HL-60 (cell line): ENCODE measurements around the gene NEURL1.

Experiments used
- DNase-seq, 2 experiments: peaks; one replicate each; pipeline ENCODE4 v3.0.0-alpha.2; 2010 to 2020; ENCODE audit warnings: low read depth in 1 of 2, low spot score in 1 of 2
- H3K27ac ChIP-seq: fragments of 250-450 bp; sonication (Bioruptor Pico); replicated peaks from 2 replicates; pipeline ENCODE4 v1.5.1; 2020; ENCODE audit warnings: mild to moderate bottlenecking, moderate library complexity
- H3K27me3 ChIP-seq: fragments of 250-450 bp; sonication (Bioruptor Pico); 2 replicates; pipeline ENCODE4 v1.5.1; 2021; ENCODE audit warnings: mild to moderate bottlenecking, moderate library complexity; ENCODE audit not compliant: insufficient read depth, poor library complexity, severe bottlenecking
- H3K4me3 ChIP-seq: replicated peaks from 2 replicates; pipeline ENCODE4 v1.5.1; 2011; ENCODE audit warnings: mild to moderate bottlenecking, control low read depth, low read length; ENCODE audit not compliant: insufficient read depth
- CTCF ChIP-seq: IDR thresholded peaks from one replicate; pipeline ENCODE4 v1.5.1; 2011; ENCODE audit warnings: low read length, control low read depth, inconsistent platforms; ENCODE audit not compliant: insufficient read depth
- GABPA ChIP-seq: IDR thresholded peaks from 2 replicates; pipeline ENCODE4 v1.6.1; 2012; ENCODE audit warnings: low read depth
- POLR2AphosphoS5 ChIP-seq: IDR thresholded peaks from 2 replicates; pipeline ENCODE4 v1.6.1; 2012; ENCODE audit warnings: low read depth
- REST ChIP-seq: IDR thresholded peaks from 2 replicates; pipeline ENCODE4 v1.6.1; 2012; ENCODE audit warnings: low read depth; ENCODE audit not compliant: insufficient replicate concordance
- SPI1 ChIP-seq: IDR thresholded peaks from 2 replicates; pipeline ENCODE4 v1.6.1; 2012; ENCODE audit warnings: low read depth, mild to moderate bottlenecking, borderline replicate concordance

The NEURL1 gene

GRCh38 chr10:103622935-103623574 lies 129.6 kb downstream of the NEURL1 start:
- no peak overlapping the region for H3K27ac ChIP-seq
- TF ChIP-seq CTCF (no peak), SPI1 (no peak), REST (no peak), GABPA (no peak), POLR2AphosphoS5 (no peak)
- H3K27me3 ChIP-seq = no peaks in the 10 kb centered on the region
- DNase-seq = no peak
- H3K4me3 ChIP-seq = no peak overlapping the region

GRCh38 chr10:103626178-103626577 lies 132.7 kb downstream of the NEURL1 start:
- H3K27me3 ChIP-seq = no peaks in the 10 kb centered on the region
- TF ChIP-seq POLR2AphosphoS5 = no peak
- no peak for TF ChIP-seq REST
- H3K27ac ChIP-seq = no peak overlapping the region

GRCh38 chr10:103627111-103627892 lies 133.8 kb downstream of the NEURL1 start:
- Histone ChIP-seq H3K27ac (no peak overlapping the region), H3K27me3 (no peaks in the 10 kb centered on the region), H3K4me3 (no peak overlapping the region)
- TF ChIP-seq GABPA (no peak), SPI1 (no peak), CTCF (no peak), POLR2AphosphoS5 (no peak)
- DNase-seq = no peak

More at GRCh38 chr10:103626178-103626577, 132.7 kb downstream of the NEURL1 start:
- H3K4me3 ChIP-seq = no peak overlapping the region
- DNase-seq = no peak

GRCh38 chr10:103627893-103628292 lies 134.4 kb downstream of the NEURL1 start:
- no peak for DNase-seq
- TF ChIP-seq SPI1 (no peak), CTCF (no peak), GABPA (no peak), POLR2AphosphoS5 (no peak), REST (no peak)
- Histone ChIP-seq H3K27me3 (no peaks in the 10 kb centered on the region), H3K4me3 (no peak overlapping the region), H3K27ac (no peak overlapping the region)
